ENCODE measurements around the gene LIN7B. TPM values are rescaled to one million over a fixed set of nuclear protein-coding genes. Genes with fewer than 3 reads are reported as not detected.

The LIN7B gene
- total RNA-seq, 2 donors from 2014 or later: 19.8 TPM; not detected in 1

DNA sequence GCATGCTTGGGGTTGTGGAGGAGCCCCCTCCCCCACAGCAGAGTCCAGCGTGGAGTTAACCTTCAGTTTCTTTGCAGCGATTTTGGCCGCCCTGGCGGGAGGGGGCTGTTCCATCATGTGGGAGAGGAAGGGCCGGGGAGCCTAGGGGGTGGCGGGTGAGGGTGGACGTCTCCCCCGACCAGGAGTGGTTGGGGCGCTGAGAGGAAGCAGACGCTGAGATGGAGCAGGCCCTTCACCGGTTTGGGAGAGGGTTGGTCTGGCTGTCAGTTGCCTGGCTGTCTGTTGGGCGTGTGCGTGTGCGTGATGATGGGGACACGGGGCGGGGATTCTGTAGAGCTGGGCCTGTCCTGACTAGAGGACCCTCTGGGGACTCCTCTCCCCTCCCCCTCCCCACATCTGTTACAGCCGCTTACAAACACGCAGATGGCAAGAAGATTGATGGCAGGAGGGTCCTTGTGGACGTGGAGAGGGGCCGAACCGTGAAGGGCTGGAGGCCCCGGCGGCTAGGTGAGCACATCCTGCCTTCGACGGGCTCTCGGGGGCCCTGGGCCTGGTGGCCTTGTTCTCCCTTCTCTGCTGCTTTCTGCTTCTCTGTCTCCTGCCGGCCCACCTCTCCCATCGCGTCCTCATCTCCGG is 9.8 kb upstream of the LIN7B start:
- Histone ChIP-seq H3K4me1 (ENCODE audit: control insufficient read depth in 1 of 2, low read depth in 2 of 2) (no peaks in the 10 kb centered on the region), H3K27ac (no peak overlapping the region), H3K36me3 (peaks cover 73% of the 10 kb centered on the region), H3K9me3 (no peaks in the 10 kb centered on the region), H3K4me3 (no peak overlapping the region), H3K27me3 (replicated peaks; ENCODE audit: insufficient read depth) (no peaks in the 10 kb centered on the region)
- TF ChIP-seq, protein P1, sequence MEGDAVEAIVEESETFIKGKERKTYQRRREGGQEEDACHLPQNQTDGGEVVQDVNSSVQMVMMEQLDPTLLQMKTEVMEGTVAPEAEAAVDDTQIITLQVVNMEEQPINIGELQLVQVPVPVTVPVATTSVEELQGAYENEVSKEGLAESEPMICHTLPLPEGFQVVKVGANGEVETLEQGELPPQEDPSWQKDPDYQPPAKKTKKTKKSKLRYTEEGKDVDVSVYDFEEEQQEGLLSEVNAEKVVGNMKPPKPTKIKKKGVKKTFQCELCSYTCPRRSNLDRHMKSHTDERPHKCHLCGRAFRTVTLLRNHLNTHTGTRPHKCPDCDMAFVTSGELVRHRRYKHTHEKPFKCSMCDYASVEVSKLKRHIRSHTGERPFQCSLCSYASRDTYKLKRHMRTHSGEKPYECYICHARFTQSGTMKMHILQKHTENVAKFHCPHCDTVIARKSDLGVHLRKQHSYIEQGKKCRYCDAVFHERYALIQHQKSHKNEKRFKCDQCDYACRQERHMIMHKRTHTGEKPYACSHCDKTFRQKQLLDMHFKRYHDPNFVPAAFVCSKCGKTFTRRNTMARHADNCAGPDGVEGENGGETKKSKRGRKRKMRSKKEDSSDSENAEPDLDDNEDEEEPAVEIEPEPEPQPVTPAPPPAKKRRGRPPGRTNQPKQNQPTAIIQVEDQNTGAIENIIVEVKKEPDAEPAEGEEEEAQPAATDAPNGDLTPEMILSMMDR (IDR thresholded peaks at IDR 0.05): no peak
- no peak for ATAC-seq (ENCODE audit: insufficient number of reproducible peaks, low FRiP score, low read depth)
- no peak for DNase-seq (ENCODE audit: low spot score)

DNA sequence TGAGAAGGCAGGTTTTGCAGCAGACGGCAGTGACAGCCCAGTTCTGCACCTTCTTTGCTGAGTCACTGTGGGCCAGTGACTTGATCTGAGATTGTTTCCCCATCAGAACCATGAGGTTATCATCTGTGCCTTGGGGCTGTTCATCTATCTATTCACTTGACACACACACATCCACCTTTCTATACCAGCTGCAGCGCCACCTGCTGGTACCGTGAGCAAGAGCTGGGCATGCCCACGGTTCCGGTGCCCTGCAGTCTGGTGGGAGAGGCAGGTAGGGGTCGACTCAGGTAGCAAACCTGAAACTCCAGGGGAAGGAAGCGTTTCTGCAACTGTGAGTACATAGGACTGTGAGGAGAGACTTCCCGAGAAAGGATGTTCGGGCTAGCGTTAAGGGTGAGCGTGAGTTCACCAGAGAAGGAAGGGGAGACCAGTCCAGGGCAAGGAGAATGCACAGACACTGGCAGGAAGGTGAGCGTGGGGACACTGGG is 7.5 kb upstream of the LIN7B start:
- H3K4me1 ChIP-seq (ENCODE audit: control insufficient read depth in 1 of 2, low read depth in 2 of 2): peaks cover 6 to 17% of the 10 kb centered on the region in 2 donors
- TF ChIP-seq, protein P1 (IDR thresholded peaks at IDR 0.05): peak; percentile 68
- no peak for ATAC-seq (ENCODE audit: insufficient number of reproducible peaks, low FRiP score, low read depth)
- peaks cover 51% of the 10 kb centered on the region for H3K36me3 ChIP-seq
- no peak overlapping the region for H3K4me3 ChIP-seq
- no peak for DNase-seq (ENCODE audit: low spot score)
- H3K27ac ChIP-seq: no peak overlapping the region
- H3K9me3 ChIP-seq: no peaks in the 10 kb centered on the region
- no peaks in the 10 kb centered on the region for H3K27me3 ChIP-seq (replicated peaks; ENCODE audit: insufficient read depth)

DNA sequence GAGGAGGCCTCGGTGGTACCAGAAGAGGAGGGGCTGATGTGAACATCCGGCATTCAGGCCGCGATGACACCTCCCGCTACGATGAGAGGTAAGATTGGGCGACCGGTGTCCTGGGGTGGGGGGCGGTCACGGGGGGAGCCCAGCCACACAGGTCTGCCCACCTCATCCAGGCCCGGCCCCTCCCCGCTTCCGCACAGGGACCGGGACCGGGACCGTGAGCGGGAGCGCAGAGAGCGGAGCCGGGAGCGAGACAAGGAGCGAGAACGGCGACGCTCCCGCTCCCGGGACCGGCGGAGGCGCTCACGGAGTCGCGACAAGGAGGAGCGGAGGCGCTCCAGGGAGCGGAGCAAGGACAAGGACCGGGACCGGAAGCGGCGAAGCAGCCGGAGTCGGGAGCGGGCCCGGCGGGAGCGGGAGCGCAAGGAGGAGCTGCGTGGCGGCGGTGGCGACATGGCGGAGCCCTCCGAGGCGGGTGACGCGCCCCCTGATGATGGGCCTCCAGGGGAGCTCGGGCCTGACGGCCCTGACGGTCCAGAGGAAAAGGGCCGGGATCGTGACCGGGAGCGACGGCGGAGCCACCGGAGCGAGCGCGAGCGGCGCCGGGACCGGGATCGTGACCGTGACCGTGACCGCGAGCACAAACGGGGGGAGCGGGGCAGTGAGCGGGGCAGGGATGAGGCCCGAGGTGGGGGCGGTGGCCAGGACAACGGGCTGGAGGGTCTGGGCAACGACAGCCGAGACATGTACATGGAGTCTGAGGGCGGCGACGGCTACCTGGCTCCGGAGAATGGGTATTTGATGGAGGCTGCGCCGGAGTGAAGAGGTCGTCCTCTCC is 6.3 kb upstream of the LIN7B start:
- peaks cover 6 to 17% of the 10 kb centered on the region in 2 donors for H3K4me1 ChIP-seq (ENCODE audit: control insufficient read depth in 1 of 2, low read depth in 2 of 2)
- DNase-seq (ENCODE audit: low spot score) (no peak), ATAC-seq (ENCODE audit: insufficient number of reproducible peaks, low FRiP score, low read depth) (no peak)
- peaks cover 43% of the 10 kb centered on the region for H3K36me3 ChIP-seq
- H3K27ac ChIP-seq: no peak overlapping the region
- no peak overlapping the region for H3K4me3 ChIP-seq
- no peaks in the 10 kb centered on the region for H3K27me3 ChIP-seq (replicated peaks; ENCODE audit: insufficient read depth)
- TF ChIP-seq, protein P1 (IDR thresholded peaks at IDR 0.05): no peak
- no peaks in the 10 kb centered on the region for H3K9me3 ChIP-seq

DNA sequence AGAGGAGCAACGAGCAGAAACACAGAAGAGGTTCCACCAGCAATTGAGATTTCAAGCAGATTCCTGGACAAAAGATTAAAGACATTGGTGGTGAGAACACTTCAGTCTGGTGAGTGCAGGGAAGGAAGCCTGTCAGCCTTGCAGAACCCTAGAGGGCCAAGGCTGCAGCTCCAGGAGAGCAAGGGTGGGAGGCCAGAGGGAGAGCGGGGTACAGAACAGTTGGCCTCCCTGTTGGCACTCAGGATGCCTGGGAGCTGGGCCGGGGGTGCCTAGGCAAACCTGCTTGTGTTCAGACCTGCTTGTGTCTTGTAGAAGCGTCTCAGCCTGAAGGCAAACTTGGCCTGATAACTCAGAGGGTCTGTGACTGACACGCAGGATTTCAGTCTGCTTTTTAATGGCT is 5.1 kb upstream of the LIN7B start:
- DNase-seq (ENCODE audit: low spot score) (no peak), ATAC-seq (ENCODE audit: insufficient number of reproducible peaks, low FRiP score, low read depth) (no peak)
- Histone ChIP-seq H3K4me3 (no peak overlapping the region), H3K4me1 (ENCODE audit: control insufficient read depth in 1 of 2, low read depth in 2 of 2) (peaks cover 10 to 22% of the 10 kb centered on the region in 2 donors), H3K9me3 (no peaks in the 10 kb centered on the region), H3K27ac (no peak overlapping the region), H3K36me3 (peaks cover 38% of the 10 kb centered on the region), H3K27me3 (replicated peaks; ENCODE audit: insufficient read depth) (no peaks in the 10 kb centered on the region)
- TF ChIP-seq, protein P1 (IDR thresholded peaks at IDR 0.05): no peak

DNA sequence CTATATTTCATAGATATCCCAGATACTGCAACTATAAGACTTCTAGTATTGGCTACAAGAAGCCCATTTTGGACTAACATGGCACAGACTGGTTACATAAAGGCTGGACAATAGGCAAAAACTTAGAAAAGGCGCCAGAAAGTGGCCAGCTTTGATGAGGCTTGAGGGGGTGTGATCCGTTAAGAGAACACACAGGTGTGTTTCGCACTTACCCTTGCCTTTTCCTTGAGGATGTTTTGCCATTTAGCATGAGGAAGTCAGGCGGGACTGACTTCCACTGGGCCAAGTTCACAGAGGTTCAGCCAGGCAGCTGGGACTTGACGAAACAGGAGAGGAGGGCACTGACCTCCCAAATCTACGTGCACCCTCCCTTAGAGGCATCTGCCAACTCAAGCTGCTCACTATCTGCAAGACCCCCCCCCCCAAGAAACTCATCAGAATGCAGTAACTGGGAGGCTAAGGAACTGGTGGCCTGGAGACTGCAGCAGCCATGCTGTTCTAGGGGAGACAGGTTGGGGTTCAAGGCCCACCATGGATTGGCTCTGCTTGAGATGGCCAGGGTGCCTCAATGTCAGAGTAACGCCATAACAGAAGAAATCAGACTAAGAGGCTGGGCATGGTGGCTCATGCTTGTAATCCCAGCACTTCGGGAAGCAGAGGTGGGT is 4.5 kb upstream of the LIN7B start:
- no peak for ATAC-seq (ENCODE audit: insufficient number of reproducible peaks, low FRiP score, low read depth)
- Histone ChIP-seq H3K27me3 (replicated peaks; ENCODE audit: insufficient read depth) (no peaks in the 10 kb centered on the region), H3K9me3 (no peaks in the 10 kb centered on the region), H3K4me1 (ENCODE audit: control insufficient read depth in 1 of 2, low read depth in 2 of 2) (peaks cover 10 to 23% of the 10 kb centered on the region in 2 donors), H3K36me3 (peaks cover 35% of the 10 kb centered on the region), H3K27ac (peak overlapping the region in 1 of 2 donors; percentile 36), H3K4me3 (no peak overlapping the region)
- TF ChIP-seq, protein P1 (IDR thresholded peaks at IDR 0.05): no peak
- DNase-seq (ENCODE audit: low spot score): no peak

All from thoracic aorta (tissue), 2 donors.